NK-92 treated with Interleukin-12 subunit alpha and Interleukin-12 subunit beta, amount 100 ng/mL, for 24 hours (cell line): ENCODE data around the gene BOLA1.
"Not testable (repeated sequence)": the region's sequence is repeated elsewhere in the genome, so short reads cannot be mapped to it uniquely, and the experiment has no call there.

Experiments used
- DNase-seq: peaks from one replicate; lab custom pipeline; 2025; lab: John Stamatoyannopoulos, UW

The BOLA1 gene

GRCh38 chr1:149899460-149900284 is at the start of gene BOLA1:
TSS of gene BOLA1 (plus strand) at chr1:149899568. CDS start at chr1:149900060, 492 bp downstream.
- DNase-seq: no peak

- DNase-seq: no peak
Measured at GRCh38 chr1:149849947-149850360, 49.4 kb upstream of the BOLA1 start.

- DNase-seq: not testable (repeated sequence)
Measured at GRCh38 chr1:149850732-149851345, 48.5 kb upstream of the BOLA1 start.

- not testable (repeated sequence) for DNase-seq
Measured at GRCh38 chr1:149851585-149852213, 47.7 kb upstream of the BOLA1 start.

GRCh38 chr1:149852263-149852662 is 47.1 kb upstream of the BOLA1 start:
- not testable (repeated sequence) for DNase-seq

- DNase-seq: not testable (repeated sequence)
Measured at GRCh38 chr1:149860271-149860670, 39.1 kb upstream of the BOLA1 start.

- not testable (repeated sequence) for DNase-seq
Measured at GRCh38 chr1:149860684-149861496, 38.5 kb upstream of the BOLA1 start.

- DNase-seq: not testable (repeated sequence)
Measured at GRCh38 chr1:149861497-149862054, 37.8 kb upstream of the BOLA1 start.

- DNase-seq: not testable (repeated sequence)
Measured at GRCh38 chr1:149866887-149867286, 32.5 kb upstream of the BOLA1 start.

GRCh38 chr1:149873060-149873459 is 26.3 kb upstream of the BOLA1 start:
- DNase-seq: not testable (repeated sequence)

- no peak for DNase-seq
Measured at GRCh38 chr1:149877211-149877946, 22.0 kb upstream of the BOLA1 start.

GRCh38 chr1:149879556-149879955 is 19.8 kb upstream of the BOLA1 start:
- DNase-seq: no peak

- no peak for DNase-seq
Measured at GRCh38 chr1:149881876-149882275, 17.5 kb upstream of the BOLA1 start.

GRCh38 chr1:149883598-149884247 is 15.6 kb upstream of the BOLA1 start:
- no peak for DNase-seq

- DNase-seq: no peak
Measured at GRCh38 chr1:149884433-149885338, 14.7 kb upstream of the BOLA1 start.

- peak; percentile 81 for DNase-seq
Measured at GRCh38 chr1:149885339-149886120, 13.8 kb upstream of the BOLA1 start.

- not testable (repeated sequence) for DNase-seq
Measured at GRCh38 chr1:149886121-149886395, 13.3 kb upstream of the BOLA1 start.

GRCh38 chr1:149886396-149887195 is 12.8 kb upstream of the BOLA1 start:
- DNase-seq: peak; percentile 90
